HepG2 (cell line): ENCODE measurements around the gene SAXO1. TPM values are rescaled to one million over a fixed set of nuclear protein-coding genes. Genes with fewer than 3 reads are reported as not detected.

Source experiments
- ATAC-seq: fragments of 200-7000 bp; cut with Tn5 transposase; 3 replicates; pipeline ENCODE4 v1.9.1; 2020; ENCODE audit warnings: mild to moderate bottlenecking, moderate library complexity
- BruUV-seq: library from RNA; stranded (reverse); fragments of 400-500 nt; replicated peaks from 2 replicates; lab custom pipeline; 2021; lab: Mats Ljungman, UMichigan
- CTCF ChIA-PET: fragments of 300-600 bp; formaldehyde crosslinking; extraction: SDS; loops from one replicate; lab custom pipeline; 2021; ENCODE audit warnings: low total read pairs, inconsistent platforms, low intra/inter-chr PET ratio; lab: Yijun Ruan, JAX
- POLR2A ChIA-PET: fragments of 350-600 bp; sonication (Branson Sonifier 250); formaldehyde crosslinking; loops from one replicate; lab custom pipeline; 2020; ENCODE audit warnings: antibody characterized with exemption, inconsistent platforms; lab: Yijun Ruan, JAX
- DNase-seq: peaks from one replicate; pipeline ENCODE4 v3.0.0-alpha.2; 2015; ENCODE audit warnings: low spot score
- FAIRE-seq: peaks from 3 replicates; lab custom pipeline; 2011; peaks lifted over from hg19 to GRCh38; lab: Jason Lieb, UNC
- H2AFZ ChIP-seq: one replicate; pipeline ENCODE4 v1.6.1; 2011; ENCODE audit warnings: low read length, inconsistent platforms
- H3K27ac ChIP-seq: fragments of 300-600 bp; 3 replicates; pipeline ENCODE4 v1.8.0; 2011; ENCODE audit warnings: mixed run types, mild to moderate bottlenecking, mixed read lengths, low read length, inconsistent platforms; ENCODE audit not compliant: insufficient read depth; ENCODE audit errors: extremely low read length
- H3K27me3 ChIP-seq, 2 experiments: fragments of 200-600 bp in 1 of 2; 2 replicates in 1 of 2; 3 replicates in 1 of 2; pipeline versions ENCODE4 v1.6.0 to v1.8.0; 2011; ENCODE audit warnings: low read length in 2 of 2, mild to moderate bottlenecking in 2 of 2, moderate library complexity in 2 of 2, inconsistent platforms in 1 of 2; ENCODE audit not compliant: insufficient read depth in 2 of 2, control insufficient read depth in 1 of 2
- H3K36me3 ChIP-seq, 2 experiments: fragments of 200-600 bp in 1 of 2; replicated peaks in 1 of 2; 2 replicates in 1 of 2; 3 replicates in 1 of 2; pipeline versions ENCODE4 v1.5.1 to v1.8.0; 2011; ENCODE audit warnings: low read length in 2 of 2, inconsistent platforms in 1 of 2; ENCODE audit not compliant: insufficient read depth in 2 of 2, control insufficient read depth in 1 of 2
- H3K4me1 ChIP-seq: 2 replicates; pipeline ENCODE4 v1.5.1; 2012; ENCODE audit warnings: low read length, inconsistent platforms; ENCODE audit not compliant: insufficient read depth
- H3K4me2 ChIP-seq: 2 replicates; pipeline ENCODE4 v1.6.0; 2011; ENCODE audit warnings: low read depth, low read length, inconsistent platforms
- H3K4me3 ChIP-seq, 3 experiments: fragments of 200-600 bp in 1 of 3; sonication (generic), shearing (Covaris generic) in 1 of 3; replicated peaks in 1 of 3; 2 replicates each; pipeline ENCODE4 v1.5.1; 2011 to 2016; ENCODE audit warnings: low read length in 3 of 3, inconsistent platforms in 2 of 3, low read depth in 2 of 3, mild to moderate bottlenecking in 2 of 3, control low read depth in 1 of 3, mixed read lengths in 1 of 3; ENCODE audit not compliant: insufficient read depth in 1 of 3
- H3K79me2 ChIP-seq: one replicate; pipeline ENCODE4 v1.6.1; 2011; ENCODE audit warnings: low read length, inconsistent platforms; ENCODE audit not compliant: insufficient read depth
- H3K9ac ChIP-seq: 2 replicates; pipeline ENCODE4 v1.6.0; 2011; ENCODE audit warnings: mild to moderate bottlenecking, low read depth, low read length, inconsistent platforms; ENCODE audit not compliant: insufficient read depth
- H3K9me3 ChIP-seq: 2 replicates; pipeline ENCODE4 v1.5.1; 2012; ENCODE audit warnings: mild to moderate bottlenecking, low read length
- H4K20me1 ChIP-seq: 2 replicates; pipeline ENCODE4 v1.6.0; 2011; ENCODE audit warnings: inconsistent platforms, mild to moderate bottlenecking, low read length, moderate library complexity; ENCODE audit not compliant: insufficient read depth
- CREB3 ChIP-seq: sonication (generic); formaldehyde crosslinking; IDR thresholded peaks from 2 replicates; pipeline ENCODE4 v1.5.0; 2020; ENCODE audit warnings: missing genetic modification reagents
- DDIT3 ChIP-seq: sonication (generic); formaldehyde crosslinking; IDR thresholded peaks from 2 replicates; pipeline ENCODE4 v1.4.0; 2020; ENCODE audit warnings: mild to moderate bottlenecking, missing genetic modification reagents
- DZIP1 ChIP-seq: sonication (generic); formaldehyde crosslinking; IDR thresholded peaks from 2 replicates; pipeline ENCODE4 v1.5.0; 2020; ENCODE audit warnings: mild to moderate bottlenecking, missing genetic modification reagents
- HCFC1 ChIP-seq: fragments of 150-350 bp; IDR thresholded peaks from 2 replicates; pipeline ENCODE4 v1.6.1; 2014; ENCODE audit warnings: low read depth, low read length
- MAFF ChIP-seq: IDR thresholded peaks from 2 replicates; pipeline ENCODE4 v1.6.1; 2011; ENCODE audit warnings: low read depth, low read length, improper control_type of control experiment
- NONO ChIP-seq, 2 experiments: fragments of 450-650 bp in 1 of 2; sonication (generic) in 1 of 2; formaldehyde crosslinking in 1 of 2; IDR thresholded peaks in 1 of 2; conservative IDR thresholded peaks in 1 of 2; 2 replicates each; pipeline versions ENCODE4 v1.6.1 to v1.8.0; 2017 to 2022; ENCODE audit warnings: mild to moderate bottlenecking in 1 of 2, missing genetic modification reagents in 1 of 2, moderate library complexity in 1 of 2
- SNRNP70 ChIP-seq: fragments of 200-400 bp; formaldehyde crosslinking; IDR thresholded peaks from 2 replicates; pipeline ENCODE4 v1.6.1; 2017; ENCODE audit warnings: mild to moderate bottlenecking, low read depth, low read length, moderate library complexity
- SP5 ChIP-seq: IDR thresholded peaks from 2 replicates; pipeline ENCODE4 v1.6.1; 2016; ENCODE audit warnings: low read depth, borderline replicate concordance
- ZFP41 ChIP-seq: sonication (generic); formaldehyde crosslinking; IDR thresholded peaks from 2 replicates; pipeline ENCODE4 v1.4.0; 2020; ENCODE audit warnings: mild to moderate bottlenecking, missing genetic modification reagents, borderline replicate concordance
- ZNF644 ChIP-seq: IDR thresholded peaks from 2 replicates; pipeline ENCODE4 v1.6.1; 2016; ENCODE audit warnings: low read depth
- WGBS: methylation state at CpG from one replicate; pipeline ENCODE4 v1.1.6; 2017; ENCODE audit warnings: low lambda C conversion rate; 5-methylcytosine and 5-hydroxymethylcytosine counted together
- in situ Hi-C: cut with HindIII; loops from 2 replicates; pipeline ENCODE4 v1.10.0; 2017; ENCODE audit warnings: low pct_unique_long_range_greater_than_20kb; ENCODE audit not compliant: extremely low pct_ligation_motif_present
- intact Hi-C: fragments of 100-400 bp; cut with micrococcal nuclease; formaldehyde crosslinking; loops from one replicate; pipeline ENCODE4 v1.10.0; 2022; ENCODE audit not compliant: unreplicated experiment
- polyA plus RNA-seq, 8 experiments: library from polyadenylated mRNA; depleted of rRNA in 3 of 8; stranded (reverse) in 7 of 8; unstranded in 1 of 8; fragments of >200 nt; fragmentation: Illumina TruSeq in 4 of 8; extraction: Trizol in 4 of 8; gene quantifications; 2 replicates each; pipeline versions ENCODE4 v1.2.1 to v1.2.3, GENCODE V29; 2011 to 2016; ENCODE audit warnings: low read depth in 4 of 8, missing spikeins in 1 of 8, mixed read lengths in 1 of 8; ENCODE audit not compliant: insufficient read depth in 1 of 8
- total RNA-seq, 5 experiments: library from RNA; depleted of rRNA; stranded (reverse); fragments of >200 nt; fragmentation: Illumina TruSeq; extraction: Trizol; gene quantifications; 2 replicates each; pipeline ENCODE4 v1.2.3, GENCODE V29; 2016; ENCODE audit warnings: low read depth in 1 of 5
- TF ChIP-seq, protein P1 (sequence below): sonication (generic); formaldehyde crosslinking; conservative IDR thresholded peaks from 2 replicates; pipeline ENCODE4 v1.4.0; 2020; ENCODE audit warnings: missing genetic modification reagents
- TF ChIP-seq, protein P2 (sequence below): sonication (generic); formaldehyde crosslinking; IDR thresholded peaks from 2 replicates; pipeline ENCODE4 v1.4.0; 2020; ENCODE audit warnings: missing genetic modification reagents
- TF ChIP-seq, protein P3 (sequence below): sonication (generic); formaldehyde crosslinking; conservative IDR thresholded peaks from 2 replicates; pipeline ENCODE4 v1.4.0; 2020; ENCODE audit warnings: missing genetic modification reagents

SAXO1 gene
- total and polyA plus RNA-seq, 2 of the 13 experiments (the other 11 are each of a cell fraction or from before 2014, with no cell fraction given): not detected

- POLR2A ChIA-PET: no interaction called here
These were observed 143.5 kb downstream of the SAXO1 start for GRCh38 chr9:18889550-18889949.

More at GRCh38 chr9:18889550-18889949, 143.5 kb downstream of the SAXO1 start:
- H3K9ac ChIP-seq: no peak overlapping the region
- H3K4me3 ChIP-seq: no peak overlapping the region
- TF ChIP-seq ZNF644 (CRISPR knock-in tag): no peak
- TF ChIP-seq, protein P1, sequence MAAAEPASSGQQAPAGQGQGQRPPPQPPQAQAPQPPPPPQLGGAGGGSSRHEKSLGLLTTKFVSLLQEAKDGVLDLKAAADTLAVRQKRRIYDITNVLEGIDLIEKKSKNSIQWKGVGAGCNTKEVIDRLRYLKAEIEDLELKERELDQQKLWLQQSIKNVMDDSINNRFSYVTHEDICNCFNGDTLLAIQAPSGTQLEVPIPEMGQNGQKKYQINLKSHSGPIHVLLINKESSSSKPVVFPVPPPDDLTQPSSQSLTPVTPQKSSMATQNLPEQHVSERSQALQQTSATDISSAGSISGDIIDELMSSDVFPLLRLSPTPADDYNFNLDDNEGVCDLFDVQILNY: no peak
- no peak for TF ChIP-seq SNRNP70
- TF ChIP-seq HCFC1: no peak
- no peak for TF ChIP-seq SP5 (CRISPR knock-in tag)
- TF ChIP-seq, protein P2, sequence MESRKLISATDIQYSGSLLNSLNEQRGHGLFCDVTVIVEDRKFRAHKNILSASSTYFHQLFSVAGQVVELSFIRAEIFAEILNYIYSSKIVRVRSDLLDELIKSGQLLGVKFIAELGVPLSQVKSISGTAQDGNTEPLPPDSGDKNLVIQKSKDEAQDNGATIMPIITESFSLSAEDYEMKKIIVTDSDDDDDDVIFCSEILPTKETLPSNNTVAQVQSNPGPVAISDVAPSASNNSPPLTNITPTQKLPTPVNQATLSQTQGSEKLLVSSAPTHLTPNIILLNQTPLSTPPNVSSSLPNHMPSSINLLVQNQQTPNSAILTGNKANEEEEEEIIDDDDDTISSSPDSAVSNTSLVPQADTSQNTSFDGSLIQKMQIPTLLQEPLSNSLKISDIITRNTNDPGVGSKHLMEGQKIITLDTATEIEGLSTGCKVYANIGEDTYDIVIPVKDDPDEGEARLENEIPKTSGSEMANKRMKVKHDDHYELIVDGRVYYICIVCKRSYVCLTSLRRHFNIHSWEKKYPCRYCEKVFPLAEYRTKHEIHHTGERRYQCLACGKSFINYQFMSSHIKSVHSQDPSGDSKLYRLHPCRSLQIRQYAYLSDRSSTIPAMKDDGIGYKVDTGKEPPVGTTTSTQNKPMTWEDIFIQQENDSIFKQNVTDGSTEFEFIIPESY (CRISPR knock-in tag): no peak
- no peak for TF ChIP-seq MAFF
- TF ChIP-seq DZIP1 (CRISPR knock-in tag): no peak
- TF ChIP-seq, protein P3, sequence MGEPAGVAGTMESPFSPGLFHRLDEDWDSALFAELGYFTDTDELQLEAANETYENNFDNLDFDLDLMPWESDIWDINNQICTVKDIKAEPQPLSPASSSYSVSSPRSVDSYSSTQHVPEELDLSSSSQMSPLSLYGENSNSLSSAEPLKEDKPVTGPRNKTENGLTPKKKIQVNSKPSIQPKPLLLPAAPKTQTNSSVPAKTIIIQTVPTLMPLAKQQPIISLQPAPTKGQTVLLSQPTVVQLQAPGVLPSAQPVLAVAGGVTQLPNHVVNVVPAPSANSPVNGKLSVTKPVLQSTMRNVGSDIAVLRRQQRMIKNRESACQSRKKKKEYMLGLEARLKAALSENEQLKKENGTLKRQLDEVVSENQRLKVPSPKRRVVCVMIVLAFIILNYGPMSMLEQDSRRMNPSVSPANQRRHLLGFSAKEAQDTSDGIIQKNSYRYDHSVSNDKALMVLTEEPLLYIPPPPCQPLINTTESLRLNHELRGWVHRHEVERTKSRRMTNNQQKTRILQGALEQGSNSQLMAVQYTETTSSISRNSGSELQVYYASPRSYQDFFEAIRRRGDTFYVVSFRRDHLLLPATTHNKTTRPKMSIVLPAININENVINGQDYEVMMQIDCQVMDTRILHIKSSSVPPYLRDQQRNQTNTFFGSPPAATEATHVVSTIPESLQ: no peak
- no peak for TF ChIP-seq ZFP41 (CRISPR knock-in tag)
- no peak for TF ChIP-seq DDIT3
- TF ChIP-seq CREB3 (CRISPR knock-in tag): no peak
- TF ChIP-seq NONO (IDR thresholded peaks at IDR 0.05): no peak
- TF ChIP-seq NONO (CRISPR knock-in tag; conservative IDR thresholded peaks at IDR 0.05): no peak
- ATAC-seq: no peak
- 0% methylated on average over 2 of the region's 12 CpGs for WGBS
- in situ Hi-C loops: no loop called here
- FAIRE-seq: no peak
- H3K27ac ChIP-seq: no peak overlapping the region
- H2AFZ ChIP-seq: no peak overlapping the region
- H3K27me3 ChIP-seq: peaks cover 0 to 6% of the 10 kb centered on the region in 2 experiments; a peak in 1 of 5 replicates
- H3K9me3 ChIP-seq: no peaks in the 10 kb centered on the region
- no peaks in the 10 kb centered on the region for H3K79me2 ChIP-seq
- no TSS peak for BruUV-seq
- CTCF ChIA-PET: no interaction called here
- H3K4me1 ChIP-seq: no peaks in the 10 kb centered on the region
- no peak for DNase-seq
- intact Hi-C loops: no loop called here
- H4K20me1 ChIP-seq: no peaks in the 10 kb centered on the region
- H3K36me3 ChIP-seq: no peaks in the 10 kb centered on the region
- no peak overlapping the region for H3K4me2 ChIP-seq
